ENCODE measurements around the gene CMSS1.

The CMSS1 gene

GRCh38 chr3:100027321-100027720, 209.7 kb downstream of the CMSS1 start:
- H4K20me1 ChIP-seq (ENCODE audit: insufficient read depth, low read length, poor library complexity, severe bottlenecking) = no peaks in the 10 kb centered on the region
- no peak overlapping the region for H3K4me3 ChIP-seq (ENCODE audit: low read length, poor library complexity, severe bottlenecking)
- H3K9me2 ChIP-seq (replicated peaks; ENCODE audit: low read depth, low read length) = no peaks in the 10 kb centered on the region
- peak overlapping the region; percentile 4 for H3K4me2 ChIP-seq (ENCODE audit: low read depth, low read length, poor library complexity, severe bottlenecking)
- no peaks in the 10 kb centered on the region for H3K9me3 ChIP-seq (ENCODE audit: insufficient read depth, low read depth, low read length)
- peaks cover 29% of the 10 kb centered on the region for H3K4me1 ChIP-seq (ENCODE audit: insufficient read depth, low read length, poor library complexity, severe bottlenecking)
- TF ChIP-seq EZH2phosphoT487 (IDR thresholded peaks at IDR 0.05; ENCODE audit: borderline replicate concordance) (no peak), CTCF (conservative IDR thresholded peaks at IDR 0.05; ENCODE audit: low read length) (no peak)
- H3K79me2 ChIP-seq (ENCODE audit: insufficient read depth, low read length) = no peaks in the 10 kb centered on the region
- H3F3A ChIP-seq (ENCODE audit: low read depth) = peaks cover 3% of the 10 kb centered on the region; the same call in 1 of the 2 replicates
- no peak overlapping the region for H2AFZ ChIP-seq (ENCODE audit: low read length)
- no peaks in the 10 kb centered on the region for H3K27me3 ChIP-seq (ENCODE audit: insufficient read depth, low read length, poor library complexity, severe bottlenecking)
- H3K9ac ChIP-seq (ENCODE audit: low read depth, low read length, poor library complexity, severe bottlenecking) = no peak overlapping the region
- no peaks in the 10 kb centered on the region for H3K36me3 ChIP-seq (ENCODE audit: insufficient read depth, low read length)

GRCh38 chr3:100029052-100029451, 211.4 kb downstream of the CMSS1 start:
- no peaks in the 10 kb centered on the region for H3K27me3 ChIP-seq (ENCODE audit: insufficient read depth, low read length, poor library complexity, severe bottlenecking)
- H3K9ac ChIP-seq (ENCODE audit: low read depth, low read length, poor library complexity, severe bottlenecking) = no peak overlapping the region
- no peaks in the 10 kb centered on the region for H3K9me2 ChIP-seq (replicated peaks; ENCODE audit: low read depth, low read length)
- TF ChIP-seq EZH2phosphoT487 (IDR thresholded peaks at IDR 0.05; ENCODE audit: borderline replicate concordance) (no peak), CTCF (conservative IDR thresholded peaks at IDR 0.05; ENCODE audit: low read length) (no peak)
- H3K4me1 ChIP-seq (ENCODE audit: insufficient read depth, low read length, poor library complexity, severe bottlenecking) = peaks cover 29% of the 10 kb centered on the region
- no peaks in the 10 kb centered on the region for H3K79me2 ChIP-seq (ENCODE audit: insufficient read depth, low read length)
- no peaks in the 10 kb centered on the region for H3K9me3 ChIP-seq (ENCODE audit: insufficient read depth, low read depth, low read length)
- H4K20me1 ChIP-seq (ENCODE audit: insufficient read depth, low read length, poor library complexity, severe bottlenecking) = no peaks in the 10 kb centered on the region
- no peak overlapping the region for H3K4me3 ChIP-seq (ENCODE audit: low read length, poor library complexity, severe bottlenecking)
- H3K4me2 ChIP-seq (ENCODE audit: low read depth, low read length, poor library complexity, severe bottlenecking) = peak overlapping the region; percentile 29
- H3K36me3 ChIP-seq (ENCODE audit: insufficient read depth, low read length) = no peaks in the 10 kb centered on the region
- H3F3A ChIP-seq (ENCODE audit: low read depth) = peaks cover 3% of the 10 kb centered on the region; the same call in 1 of the 2 replicates
- no peak overlapping the region for H2AFZ ChIP-seq (ENCODE audit: low read length)

- Histone ChIP-seq H3K27me3 (ENCODE audit: insufficient read depth, low read length, poor library complexity, severe bottlenecking) (no peaks in the 10 kb centered on the region), H3K9me2 (replicated peaks; ENCODE audit: low read depth, low read length) (no peaks in the 10 kb centered on the region), H3K9me3 (ENCODE audit: insufficient read depth, low read depth, low read length) (no peaks in the 10 kb centered on the region), H3K4me3 (ENCODE audit: low read length, poor library complexity, severe bottlenecking) (no peak overlapping the region), H2AFZ (ENCODE audit: low read length) (no peak overlapping the region), H3K36me3 (ENCODE audit: insufficient read depth, low read length) (no peaks in the 10 kb centered on the region), H4K20me1 (ENCODE audit: insufficient read depth, low read length, poor library complexity, severe bottlenecking) (no peaks in the 10 kb centered on the region), H3K4me1 (ENCODE audit: insufficient read depth, low read length, poor library complexity, severe bottlenecking) (peaks cover 29% of the 10 kb centered on the region), H3K4me2 (ENCODE audit: low read depth, low read length, poor library complexity, severe bottlenecking) (peak overlapping the region; percentile 29), H3F3A (ENCODE audit: low read depth) (peaks cover 3% of the 10 kb centered on the region; the same call in 1 of the 2 replicates), H3K9ac (ENCODE audit: low read depth, low read length, poor library complexity, severe bottlenecking) (no peak overlapping the region), H3K79me2 (ENCODE audit: insufficient read depth, low read length) (no peaks in the 10 kb centered on the region)
- TF ChIP-seq EZH2phosphoT487 (IDR thresholded peaks at IDR 0.05; ENCODE audit: borderline replicate concordance) (no peak), CTCF (conservative IDR thresholded peaks at IDR 0.05; ENCODE audit: low read length) (no peak)
Observed at GRCh38 chr3:100029689-100030088, 212.0 kb downstream of the CMSS1 start.

Data from Loucy (cell line).